GM10847 (cell line): ENCODE data around the gene GPR153.

Experiments used
- POLR2A ChIP-seq: IDR thresholded peaks from 2 replicates; pipeline ENCODE4 v1.6.1; 2011; ENCODE audit not compliant: insufficient read length; ENCODE audit errors: extremely low read depth

GPR153 gene

GRCh38 chr1:6197746-6198427 is 63.0 kb downstream of the GPR153 start:
- no peak for TF ChIP-seq POLR2A
